Keratinocyte (primary cell): ENCODE data around the gene DDX31. TPM values are rescaled to one million over a fixed set of nuclear protein-coding genes. Genes with fewer than 3 reads are reported as not detected.

Experiments
- DNase-seq: peaks from one replicate; pipeline ENCODE4 v3.0.0-alpha.2; 2011; ENCODE audit warnings: low read depth, missing footprints, low spot score
- FAIRE-seq: peaks from 2 replicates; lab custom pipeline; 2011; peaks lifted over from hg19 to GRCh38; lab: Jason Lieb, UNC
- H2AFZ ChIP-seq: 2 replicates; pipeline ENCODE4 v1.6.0; 2012; ENCODE audit warnings: low read length, control low read depth, inconsistent platforms; ENCODE audit not compliant: control insufficient read depth
- H3K27ac ChIP-seq: 2 replicates; pipeline ENCODE4 v1.5.1; 2011; ENCODE audit warnings: low read length; ENCODE audit not compliant: control insufficient read depth, insufficient read depth
- H3K27me3 ChIP-seq: 3 replicates; pipeline ENCODE4 v1.6.0; 2011; ENCODE audit warnings: low read length; ENCODE audit not compliant: control insufficient read depth, insufficient read depth; ENCODE audit errors: extremely low read depth
- H3K36me3 ChIP-seq, 2 experiments: 2 replicates in 1 of 2; 3 replicates in 1 of 2; pipeline ENCODE4 v1.5.1; 2011; ENCODE audit warnings: low read length in 2 of 2, mild to moderate bottlenecking in 1 of 2; ENCODE audit not compliant: control insufficient read depth in 2 of 2, insufficient read depth in 2 of 2; ENCODE audit errors: extremely low read depth in 1 of 2
- H3K4me1 ChIP-seq: 3 replicates; pipeline ENCODE4 v1.5.1; 2011; ENCODE audit warnings: low read length; ENCODE audit not compliant: control insufficient read depth, insufficient read depth; ENCODE audit errors: extremely low read depth
- H3K4me2 ChIP-seq: 3 replicates; pipeline ENCODE4 v1.6.0; 2011; ENCODE audit warnings: low read depth, low read length; ENCODE audit not compliant: control insufficient read depth, insufficient read depth; ENCODE audit errors: extremely low read depth
- H3K4me3 ChIP-seq, 3 experiments: fragments of 200-600 bp in 1 of 3; sonication (generic) in 1 of 3; 2 replicates in 2 of 3; 3 replicates in 1 of 3; pipeline ENCODE4 v1.5.1; 2011 to 2016; ENCODE audit warnings: low read length in 3 of 3, mild to moderate bottlenecking in 3 of 3, control low read depth in 2 of 3, inconsistent platforms in 1 of 3, low read depth in 1 of 3, mixed read lengths in 1 of 3, mixed run types in 1 of 3, moderate library complexity in 1 of 3; ENCODE audit not compliant: control insufficient read depth in 2 of 3, insufficient read depth in 2 of 3; ENCODE audit errors: extremely low read depth in 1 of 3
- H3K79me2 ChIP-seq: 2 replicates; pipeline ENCODE4 v1.6.0; 2012; ENCODE audit warnings: low read length; ENCODE audit not compliant: control insufficient read depth, insufficient read depth
- H3K9ac ChIP-seq: 3 replicates; pipeline ENCODE4 v1.6.0; 2011; ENCODE audit warnings: low read length; ENCODE audit not compliant: control insufficient read depth, insufficient read depth; ENCODE audit errors: extremely low read depth
- H3K9me1 ChIP-seq: 3 replicates; pipeline ENCODE4 v1.6.0; 2011; ENCODE audit warnings: low read length; ENCODE audit not compliant: control insufficient read depth, insufficient read depth; ENCODE audit errors: extremely low read depth
- H3K9me3 ChIP-seq: 2 replicates; pipeline ENCODE4 v1.5.1; 2012; ENCODE audit warnings: low read depth, low read length; ENCODE audit not compliant: control insufficient read depth
- H4K20me1 ChIP-seq: 3 replicates; pipeline ENCODE4 v1.6.0; 2011; ENCODE audit warnings: low read length; ENCODE audit not compliant: control insufficient read depth, insufficient read depth; ENCODE audit errors: extremely low read depth
- EZH2 ChIP-seq: IDR thresholded peaks from one replicate; pipeline ENCODE4 v1.6.1; 2012; ENCODE audit warnings: inconsistent platforms, mild to moderate bottlenecking, low read length, moderate library complexity
- dilution Hi-C: fragments of 300-500 bp; cut with MboI; formaldehyde crosslinking; loops from one replicate; pipeline ENCODE4 v1.7.0; 2020; ENCODE audit warnings: low sequenced_read_pairs; ENCODE audit not compliant: extremely low pct_ligation_motif_present
- polyA plus RNA-seq, 5 experiments: library from polyadenylated mRNA; depleted of rRNA in 3 of 5; stranded (reverse) in 3 of 5; stranded (forward) in 1 of 5; unstranded in 1 of 5; fragments of >200 nt; gene quantifications; 1 replicate in 1 of 5; 2 replicates in 3 of 5; 3 replicates in 1 of 5; pipeline versions ENCODE4 v1.2.1 to v1.2.3, GENCODE V29; 2011 to 2012; ENCODE audit warnings: missing spikeins in 2 of 5, low read depth in 1 of 5, low replicate concordance in 1 of 5
- TF ChIP-seq, protein P1 (sequence below), 3 experiments: IDR thresholded peaks in 1 of 3; conservative IDR thresholded peaks in 1 of 3; optimal IDR thresholded peaks in 1 of 3; 2 replicates in 2 of 3; 3 replicates in 1 of 3; pipeline versions ENCODE3 to v1.5.1; 2011; ENCODE audit warnings: low read length in 3 of 3, mild to moderate bottlenecking in 3 of 3, moderate library complexity in 2 of 3, control low read depth in 1 of 3, inconsistent platforms in 1 of 3; ENCODE audit not compliant: insufficient read depth in 2 of 3; ENCODE audit errors: extremely low read depth in 1 of 3

The DDX31 gene
- polyA plus RNA-seq, 1 donor (not counting 4 experiments of a cell fraction or from before 2014, with no cell fraction given) = 21.0 TPM

- Histone ChIP-seq H3K27me3 (peaks cover 53% of the 10 kb centered on the region), H4K20me1 (no peaks in the 10 kb centered on the region), H3K9me3 (no peaks in the 10 kb centered on the region), H3K9me1 (no peaks in the 10 kb centered on the region), H3K4me3 (no peak overlapping the region), H2AFZ (no peak overlapping the region), H3K79me2 (no peaks in the 10 kb centered on the region), H3K4me1 (no peaks in the 10 kb centered on the region), H3K4me2 (no peak overlapping the region), H3K9ac (no peak overlapping the region), H3K27ac (no peak overlapping the region), H3K36me3 (no peaks in the 10 kb centered on the region)
- DNase-seq (no peak), FAIRE-seq (no peak)
- no peak for TF ChIP-seq EZH2
- TF ChIP-seq, protein P1, sequence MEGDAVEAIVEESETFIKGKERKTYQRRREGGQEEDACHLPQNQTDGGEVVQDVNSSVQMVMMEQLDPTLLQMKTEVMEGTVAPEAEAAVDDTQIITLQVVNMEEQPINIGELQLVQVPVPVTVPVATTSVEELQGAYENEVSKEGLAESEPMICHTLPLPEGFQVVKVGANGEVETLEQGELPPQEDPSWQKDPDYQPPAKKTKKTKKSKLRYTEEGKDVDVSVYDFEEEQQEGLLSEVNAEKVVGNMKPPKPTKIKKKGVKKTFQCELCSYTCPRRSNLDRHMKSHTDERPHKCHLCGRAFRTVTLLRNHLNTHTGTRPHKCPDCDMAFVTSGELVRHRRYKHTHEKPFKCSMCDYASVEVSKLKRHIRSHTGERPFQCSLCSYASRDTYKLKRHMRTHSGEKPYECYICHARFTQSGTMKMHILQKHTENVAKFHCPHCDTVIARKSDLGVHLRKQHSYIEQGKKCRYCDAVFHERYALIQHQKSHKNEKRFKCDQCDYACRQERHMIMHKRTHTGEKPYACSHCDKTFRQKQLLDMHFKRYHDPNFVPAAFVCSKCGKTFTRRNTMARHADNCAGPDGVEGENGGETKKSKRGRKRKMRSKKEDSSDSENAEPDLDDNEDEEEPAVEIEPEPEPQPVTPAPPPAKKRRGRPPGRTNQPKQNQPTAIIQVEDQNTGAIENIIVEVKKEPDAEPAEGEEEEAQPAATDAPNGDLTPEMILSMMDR (optimal IDR thresholded peaks at IDR 0.05 in 1 of 3, IDR thresholded peaks at IDR 0.05 in 1 of 3, conservative IDR thresholded peaks at IDR 0.05 in 1 of 3; ENCODE audit: extremely low read depth in 1 of 3, insufficient read depth in 2 of 3, low read length in 3 of 3) = no peak
- dilution Hi-C loops = no loop called here
These were observed 109.1 kb downstream of the DDX31 start for GRCh38 chr9:132560616-132561202.

DNA sequence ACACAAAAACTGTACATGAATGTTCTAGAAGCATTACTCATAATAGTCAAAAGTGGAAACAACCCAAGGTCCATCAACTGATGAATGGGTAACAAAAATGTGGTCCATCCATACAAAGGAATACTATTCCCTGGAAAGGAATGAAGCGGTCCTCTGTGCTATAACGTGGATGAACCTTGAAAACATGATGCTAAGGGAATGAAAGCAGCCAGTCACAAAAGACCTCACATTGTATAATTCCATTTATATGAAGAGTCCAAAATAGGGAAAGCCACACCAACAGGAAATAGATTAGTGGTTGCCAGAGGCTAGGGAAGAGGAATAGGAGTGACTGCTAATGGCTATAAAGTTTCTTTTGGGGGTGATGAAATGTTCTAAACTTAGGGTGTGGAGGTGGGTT, 110.1 kb downstream of the DDX31 start:
- no peak overlapping the region for H2AFZ ChIP-seq

More for the DNA sequence above, 110.1 kb downstream of the DDX31 start:
- TF ChIP-seq, protein P1 (optimal IDR thresholded peaks at IDR 0.05 in 1 of 3, IDR thresholded peaks at IDR 0.05 in 1 of 3, conservative IDR thresholded peaks at IDR 0.05 in 1 of 3; ENCODE audit: extremely low read depth in 1 of 3, insufficient read depth in 2 of 3, low read length in 3 of 3) = no peak
- no peaks in the 10 kb centered on the region for H3K36me3 ChIP-seq
- H3K4me3 ChIP-seq = no peak overlapping the region
- H3K4me1 ChIP-seq = no peaks in the 10 kb centered on the region
- no peak overlapping the region for H3K4me2 ChIP-seq
- DNase-seq = no peak
- dilution Hi-C loops = no loop called here
- H3K9me3 ChIP-seq = no peaks in the 10 kb centered on the region
- no peak for FAIRE-seq
- peaks cover 54% of the 10 kb centered on the region for H3K27me3 ChIP-seq
- no peak overlapping the region for H3K9ac ChIP-seq
- no peak overlapping the region for H3K27ac ChIP-seq
- H3K79me2 ChIP-seq = no peaks in the 10 kb centered on the region
- H4K20me1 ChIP-seq = no peaks in the 10 kb centered on the region
- no peaks in the 10 kb centered on the region for H3K9me1 ChIP-seq
